ENCODE measurements around the gene FGF10.
A peak's percentile ranks its signal among the peaks of the same experiment; 100 is the strongest.

FGF10 gene

GRCh38 chr5:44390351-44390750 is 1.1 kb upstream of the FGF10 start:
- TF ChIP-seq, protein P1, sequence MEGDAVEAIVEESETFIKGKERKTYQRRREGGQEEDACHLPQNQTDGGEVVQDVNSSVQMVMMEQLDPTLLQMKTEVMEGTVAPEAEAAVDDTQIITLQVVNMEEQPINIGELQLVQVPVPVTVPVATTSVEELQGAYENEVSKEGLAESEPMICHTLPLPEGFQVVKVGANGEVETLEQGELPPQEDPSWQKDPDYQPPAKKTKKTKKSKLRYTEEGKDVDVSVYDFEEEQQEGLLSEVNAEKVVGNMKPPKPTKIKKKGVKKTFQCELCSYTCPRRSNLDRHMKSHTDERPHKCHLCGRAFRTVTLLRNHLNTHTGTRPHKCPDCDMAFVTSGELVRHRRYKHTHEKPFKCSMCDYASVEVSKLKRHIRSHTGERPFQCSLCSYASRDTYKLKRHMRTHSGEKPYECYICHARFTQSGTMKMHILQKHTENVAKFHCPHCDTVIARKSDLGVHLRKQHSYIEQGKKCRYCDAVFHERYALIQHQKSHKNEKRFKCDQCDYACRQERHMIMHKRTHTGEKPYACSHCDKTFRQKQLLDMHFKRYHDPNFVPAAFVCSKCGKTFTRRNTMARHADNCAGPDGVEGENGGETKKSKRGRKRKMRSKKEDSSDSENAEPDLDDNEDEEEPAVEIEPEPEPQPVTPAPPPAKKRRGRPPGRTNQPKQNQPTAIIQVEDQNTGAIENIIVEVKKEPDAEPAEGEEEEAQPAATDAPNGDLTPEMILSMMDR (IDR thresholded peaks at IDR 0.05; ENCODE audit: insufficient read depth, low read depth, low read length, missing control alignments), result no peak
- no peak for DNase-seq (ENCODE audit: low read depth)

GRCh38 chr5:44389823-44390143 is 563 bp upstream of the FGF10 start:
- TF ChIP-seq, protein P1 (IDR thresholded peaks at IDR 0.05; ENCODE audit: insufficient read depth, low read depth, low read length, missing control alignments), result no peak
- H3K4me3 ChIP-seq (ENCODE audit: low read length), result no peak overlapping the region
- no peak for DNase-seq (ENCODE audit: low read depth)

More at GRCh38 chr5:44390351-44390750, 1.1 kb upstream of the FGF10 start:
- H3K4me3 ChIP-seq (ENCODE audit: low read length), result no peak overlapping the region

DNA sequence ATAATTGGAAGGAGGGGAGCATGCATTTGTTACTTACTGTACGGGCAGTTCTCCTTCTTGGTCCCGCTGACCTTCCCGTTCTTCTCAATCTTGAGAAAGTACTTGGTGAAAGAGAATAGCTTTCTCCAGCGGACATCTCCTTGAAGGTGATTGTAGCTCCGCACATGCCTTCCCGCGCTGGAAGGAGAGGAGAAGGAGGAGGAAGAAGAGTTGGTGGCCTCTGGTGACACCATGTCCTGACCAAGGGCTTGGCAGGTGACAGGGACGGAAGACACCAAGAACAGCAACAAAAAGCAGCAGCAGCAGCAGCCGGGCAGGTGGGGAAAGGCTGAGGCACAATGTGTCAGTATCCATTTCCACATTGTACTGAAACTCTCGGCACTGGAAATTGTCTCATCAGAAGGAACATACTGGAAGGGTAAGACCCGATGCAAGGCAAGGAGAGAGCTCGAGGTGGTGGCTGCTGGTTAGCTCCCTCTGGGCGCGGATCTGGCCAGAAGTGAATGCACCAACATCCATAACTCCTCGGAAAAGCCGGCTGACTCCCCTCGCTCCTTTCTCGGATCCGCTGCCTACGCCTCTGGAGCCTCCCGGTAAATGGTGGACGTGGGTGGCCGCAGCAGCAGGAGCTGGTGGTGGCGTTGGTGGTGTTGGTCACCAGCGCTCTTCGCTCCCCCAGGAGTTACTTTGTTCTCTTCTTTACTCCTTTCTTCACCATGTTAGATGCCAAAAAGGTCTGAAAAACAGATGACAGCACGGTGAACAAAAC is 715 bp downstream of the FGF10 start:
- DNase-seq (ENCODE audit: low read depth), result peak; percentile 6
- H3K4me3 ChIP-seq (ENCODE audit: low read length), result peak overlapping the region; percentile 31
- TF ChIP-seq, protein P1 (IDR thresholded peaks at IDR 0.05; ENCODE audit: insufficient read depth, low read depth, low read length, missing control alignments), result no peak

DNA sequence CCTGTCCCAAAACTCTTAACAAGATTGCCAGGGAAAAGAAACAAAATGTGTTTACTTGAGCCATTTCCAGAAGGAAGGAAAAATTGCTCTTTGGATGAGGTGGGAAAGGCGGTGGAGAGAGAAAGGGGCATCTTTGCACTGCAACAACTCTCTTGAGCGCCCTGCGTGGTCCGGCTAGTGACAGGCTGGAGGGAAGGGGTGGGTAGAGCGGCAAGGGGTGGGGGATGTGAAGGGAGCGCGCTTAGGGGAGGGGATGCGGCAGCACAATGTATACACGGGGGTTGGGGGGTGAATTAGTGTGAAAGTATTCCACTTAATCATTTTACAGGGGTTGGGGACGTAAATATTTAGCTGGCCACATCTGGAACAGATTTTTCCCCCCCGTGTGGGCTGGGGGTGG is 1.3 kb downstream of the FGF10 start:
- no peak for DNase-seq (ENCODE audit: low read depth)
- no peak overlapping the region for H3K4me3 ChIP-seq (ENCODE audit: low read length)
- TF ChIP-seq, protein P1 (IDR thresholded peaks at IDR 0.05; ENCODE audit: insufficient read depth, low read depth, low read length, missing control alignments), result no peak

DNA sequence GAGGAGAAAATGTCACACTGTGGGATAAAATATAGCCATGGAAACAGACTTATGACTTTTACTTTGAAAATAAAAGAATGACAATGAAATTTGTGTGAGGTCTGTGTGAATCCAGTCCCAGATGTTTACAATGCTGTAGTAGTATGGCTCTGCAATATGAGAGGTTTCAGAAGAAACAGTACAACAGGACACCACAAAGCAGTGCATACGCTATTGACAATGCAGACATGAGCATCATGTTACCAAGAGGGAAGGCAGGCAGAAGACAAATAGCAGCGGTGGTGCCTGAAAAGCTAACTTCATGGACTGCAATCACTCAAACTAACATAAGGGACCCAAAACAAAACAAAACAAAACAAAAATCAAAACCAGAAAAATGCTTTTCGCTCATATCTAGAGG is 1.8 kb downstream of the FGF10 start:
- no peak for DNase-seq (ENCODE audit: low read depth)
- TF ChIP-seq, protein P1 (IDR thresholded peaks at IDR 0.05; ENCODE audit: insufficient read depth, low read depth, low read length, missing control alignments), result no peak
- no peak overlapping the region for H3K4me3 ChIP-seq (ENCODE audit: low read length)

DNA sequence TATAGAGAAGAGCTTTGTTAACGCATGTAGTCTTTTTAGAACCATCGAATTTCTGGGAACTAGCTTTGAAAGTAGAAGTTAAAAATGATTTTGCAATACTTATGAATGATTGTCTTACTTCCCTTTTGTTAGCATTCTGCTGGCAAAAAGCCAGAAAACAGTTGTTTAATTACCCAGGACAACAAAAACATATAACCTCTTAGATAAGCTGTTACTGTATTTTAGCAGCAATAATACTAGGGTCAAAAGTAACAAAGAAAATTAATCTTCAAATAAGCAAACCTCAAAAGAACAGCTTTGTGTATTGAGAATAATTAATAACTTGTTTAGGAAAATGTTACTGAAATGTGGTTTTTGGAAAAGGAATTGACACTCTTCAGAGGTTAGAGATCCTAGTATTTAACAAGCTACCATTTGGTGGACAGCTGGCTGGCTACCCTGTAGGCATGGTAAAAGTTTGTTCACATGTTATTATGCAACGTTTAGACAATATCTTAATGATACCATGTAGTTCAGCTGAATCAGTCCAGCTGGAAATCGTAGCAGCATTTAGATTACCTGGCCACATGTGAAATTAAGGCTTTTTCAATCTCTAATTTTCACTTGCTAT is 3.8 kb downstream of the FGF10 start:
- TF ChIP-seq, protein P1 (IDR thresholded peaks at IDR 0.05; ENCODE audit: insufficient read depth, low read depth, low read length, missing control alignments), result no peak
- DNase-seq (ENCODE audit: low read depth), result no peak
- H3K4me3 ChIP-seq (ENCODE audit: low read length), result no peak overlapping the region

GRCh38 chr5:44384816-44385215 is 4.4 kb downstream of the FGF10 start:
- TF ChIP-seq, protein P1 (IDR thresholded peaks at IDR 0.05; ENCODE audit: insufficient read depth, low read depth, low read length, missing control alignments), result no peak
- H3K4me3 ChIP-seq (ENCODE audit: low read length), result no peak overlapping the region
- DNase-seq (ENCODE audit: low read depth), result no peak
